Dedifferentiated amniotic fluid mesenchymal stem cell (primary cell): ENCODE data around the gene PHACTR2.
A peak's percentile ranks its signal among the peaks of the same experiment; 100 is the strongest.
"Not testable (repeated sequence)": the region's sequence is repeated elsewhere in the genome, so short reads cannot be mapped to it uniquely, and the experiment has no call there.

Source experiments
- DNase-seq: peaks from one replicate; pipeline ENCODE4 v3.0.0-alpha.2; 2016; ENCODE audit errors: extremely low spot score

Gene PHACTR2

DNA sequence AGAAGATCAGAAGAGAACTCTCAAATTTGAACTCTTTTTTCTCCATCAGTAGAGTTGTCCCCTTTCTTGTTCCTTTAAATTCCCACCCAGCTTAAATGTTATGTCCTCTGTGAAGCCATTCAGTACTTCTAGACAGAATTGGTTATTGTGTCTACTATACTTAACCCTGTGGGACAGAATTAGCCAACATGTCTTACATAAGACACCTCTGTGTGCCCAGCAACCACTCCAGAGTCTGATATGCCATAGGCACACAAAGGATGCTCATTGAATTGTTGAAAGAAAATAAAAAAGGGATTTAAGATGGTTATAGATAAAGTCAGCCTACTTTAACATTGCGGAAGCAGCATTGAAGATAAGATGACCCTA, 88.4 kb downstream of the PHACTR2 start:
- no peak for DNase-seq

- DNase-seq: no peak
These were observed 89.7 kb downstream of the PHACTR2 start for GRCh38 chr6:143767433-143767832.

DNA sequence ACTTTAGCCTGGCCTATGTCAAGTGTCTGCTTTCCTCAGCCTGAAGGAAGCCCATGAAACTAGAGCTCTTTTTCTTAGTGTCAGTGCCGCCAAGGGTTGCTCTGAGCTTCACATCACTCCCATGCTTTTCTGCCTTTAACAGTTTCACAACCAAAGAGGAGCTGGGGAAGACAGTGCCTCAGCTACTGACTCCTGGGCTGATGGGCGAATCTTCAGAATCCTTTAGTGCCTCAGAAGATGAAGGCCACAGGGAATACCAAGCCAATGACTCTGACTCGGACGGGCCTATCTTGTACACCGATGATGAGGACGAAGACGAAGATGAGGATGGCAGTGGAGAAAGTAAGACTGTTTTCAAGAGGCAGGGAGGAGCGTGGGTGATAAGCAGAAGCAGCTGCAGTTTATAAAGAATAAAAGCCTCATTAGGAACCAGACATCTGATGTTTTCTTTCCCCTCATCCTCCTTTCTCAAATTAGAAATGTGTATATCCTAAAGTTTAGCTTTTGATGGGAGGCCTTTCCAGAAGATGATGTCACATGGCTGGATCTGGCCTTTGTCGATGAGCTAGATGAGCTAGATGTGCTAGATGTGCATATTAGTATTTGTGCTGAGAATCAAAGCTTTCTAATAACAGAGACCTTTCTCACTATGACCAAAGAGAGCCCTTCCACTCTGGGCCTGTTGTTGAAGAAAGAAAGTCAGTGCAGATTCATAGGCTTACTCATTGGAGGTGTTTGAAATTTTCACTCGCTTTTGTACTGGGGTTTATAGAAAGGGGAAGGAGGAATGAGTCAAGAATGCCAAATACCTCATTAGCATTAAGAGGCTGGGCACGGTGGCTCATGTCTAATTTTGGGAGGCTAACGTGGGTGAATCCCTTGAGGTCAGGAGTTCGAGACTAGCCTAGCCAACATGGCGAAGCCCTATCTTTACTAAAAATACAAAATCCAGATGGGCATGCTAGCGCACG, 94.6 kb downstream of the PHACTR2 start:
- DNase-seq: no peak

DNA sequence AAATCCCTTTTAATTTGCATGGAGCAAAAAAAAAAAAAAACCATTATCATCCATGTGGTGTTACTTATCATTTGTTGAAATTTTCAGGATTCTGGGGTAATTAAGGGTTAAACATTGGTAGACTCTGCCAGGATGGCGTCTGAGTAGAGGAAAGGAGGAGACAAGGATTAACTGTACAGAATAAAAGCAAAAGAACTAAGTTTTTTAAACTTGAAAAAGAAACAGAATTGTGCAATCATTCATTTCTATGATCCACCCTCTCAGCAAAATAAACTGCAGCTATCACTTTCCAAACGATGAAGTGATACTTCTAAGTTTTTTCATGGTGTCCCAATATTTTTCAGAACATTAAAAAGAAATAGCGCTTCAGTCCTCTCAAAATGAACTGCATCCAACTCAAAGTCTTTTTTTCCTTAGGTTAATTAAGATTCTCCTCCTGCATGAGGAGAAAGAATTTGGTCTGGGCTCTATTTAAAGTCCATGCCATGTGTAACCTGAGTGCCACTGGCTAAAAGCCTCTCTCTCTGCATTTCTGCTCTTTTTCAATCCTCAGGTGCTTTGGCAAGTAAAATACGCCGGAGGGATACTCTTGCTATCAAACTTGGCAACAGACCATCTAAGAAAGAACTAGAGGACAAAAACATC, 95.9 kb downstream of the PHACTR2 start:
- peak; percentile 42 for DNase-seq

GRCh38 chr6:143774347-143774746, 96.6 kb downstream of the PHACTR2 start:
- DNase-seq: no peak

GRCh38 chr6:143775336-143775735, 97.6 kb downstream of the PHACTR2 start:
- DNase-seq: no peak

- DNase-seq: no peak
These were observed 101.2 kb downstream of the PHACTR2 start for GRCh38 chr6:143778926-143779325.

DNA sequence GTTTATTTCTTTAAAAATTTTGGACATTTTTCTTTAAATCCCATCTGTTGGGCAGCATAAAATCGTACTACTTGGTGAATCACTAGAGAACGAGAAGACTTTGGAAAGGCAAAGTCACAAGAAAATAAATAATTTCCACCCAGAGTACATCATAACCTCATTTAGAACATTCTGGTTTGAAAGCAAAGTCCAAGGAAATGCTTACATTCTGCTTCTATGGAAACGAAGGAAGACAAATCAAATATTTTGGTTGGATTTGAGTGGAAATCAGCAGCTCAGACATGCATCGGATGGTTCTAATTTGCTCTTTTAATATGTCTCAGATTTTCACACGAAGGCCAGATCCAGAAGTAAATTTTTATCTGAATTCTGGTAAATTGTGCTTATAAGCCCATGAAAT, 104.7 kb downstream of the PHACTR2 start:
- DNase-seq: peak; percentile 48

DNA sequence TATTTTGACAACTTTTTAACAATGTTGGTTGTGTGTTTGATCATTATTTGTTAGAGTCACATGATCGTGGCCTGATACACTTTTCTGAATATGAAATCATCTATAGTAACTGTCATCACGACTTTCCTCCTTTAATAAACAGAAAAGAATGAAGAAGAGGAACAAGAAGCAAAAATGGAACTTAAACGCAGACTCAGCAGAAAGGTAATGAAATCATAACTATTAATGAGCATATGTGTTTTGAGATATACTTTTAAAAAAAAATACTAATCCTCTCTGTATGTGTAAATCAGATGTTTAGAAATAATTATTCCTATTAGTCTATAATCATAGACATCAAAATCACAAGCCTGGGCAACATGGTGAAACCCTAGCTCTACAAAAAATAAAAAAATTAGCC, 105.3 kb downstream of the PHACTR2 start:
- DNase-seq: no peak

- no peak for DNase-seq
These were observed 106.6 kb downstream of the PHACTR2 start for GRCh38 chr6:143784316-143784715.

- not testable (repeated sequence) for DNase-seq
These were observed 108.6 kb downstream of the PHACTR2 start for GRCh38 chr6:143786371-143786770.

- DNase-seq: no peak
These were observed 114.9 kb downstream of the PHACTR2 start for GRCh38 chr6:143792402-143793279.

DNA sequence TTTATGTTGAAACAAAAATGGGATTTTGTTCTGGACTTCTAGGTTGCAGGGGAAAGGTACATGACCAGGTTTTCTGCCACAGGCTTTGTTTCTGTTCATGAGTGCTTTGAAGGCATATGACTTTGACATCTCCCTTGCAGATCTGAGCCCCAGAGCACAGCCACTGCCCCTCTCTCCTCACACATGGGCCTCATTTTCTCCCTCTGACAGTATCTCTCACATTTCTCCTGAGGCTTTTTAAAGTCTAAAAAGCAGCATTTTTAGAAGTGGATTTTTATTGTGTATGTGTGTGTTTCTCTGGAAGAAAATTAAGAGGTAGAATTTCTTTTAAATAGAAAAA, 115.5 kb downstream of the PHACTR2 start:
- DNase-seq: no peak

- DNase-seq: not testable (repeated sequence)
These were observed 118.8 kb downstream of the PHACTR2 start for GRCh38 chr6:143796551-143796950.

DNA sequence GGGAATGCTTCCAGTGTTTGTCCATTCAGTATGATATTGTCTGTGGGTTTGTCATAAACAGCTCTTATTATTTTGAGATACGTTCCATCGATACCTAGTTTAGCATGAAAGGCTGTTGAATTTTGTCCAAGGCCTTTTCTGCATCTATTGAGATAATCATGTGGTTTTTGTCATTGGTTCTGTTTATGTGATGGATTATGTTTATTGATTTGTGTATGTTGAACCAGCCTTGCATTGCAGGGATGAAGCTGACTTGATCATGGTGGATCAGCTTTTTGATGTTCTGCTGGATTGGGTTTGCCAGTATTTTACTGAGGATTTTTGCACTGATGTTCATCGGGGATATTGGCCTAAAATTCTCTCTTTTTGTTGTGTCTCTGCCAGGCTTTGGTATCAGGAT, 120.7 kb downstream of the PHACTR2 start:
- DNase-seq: not testable (repeated sequence)

DNA sequence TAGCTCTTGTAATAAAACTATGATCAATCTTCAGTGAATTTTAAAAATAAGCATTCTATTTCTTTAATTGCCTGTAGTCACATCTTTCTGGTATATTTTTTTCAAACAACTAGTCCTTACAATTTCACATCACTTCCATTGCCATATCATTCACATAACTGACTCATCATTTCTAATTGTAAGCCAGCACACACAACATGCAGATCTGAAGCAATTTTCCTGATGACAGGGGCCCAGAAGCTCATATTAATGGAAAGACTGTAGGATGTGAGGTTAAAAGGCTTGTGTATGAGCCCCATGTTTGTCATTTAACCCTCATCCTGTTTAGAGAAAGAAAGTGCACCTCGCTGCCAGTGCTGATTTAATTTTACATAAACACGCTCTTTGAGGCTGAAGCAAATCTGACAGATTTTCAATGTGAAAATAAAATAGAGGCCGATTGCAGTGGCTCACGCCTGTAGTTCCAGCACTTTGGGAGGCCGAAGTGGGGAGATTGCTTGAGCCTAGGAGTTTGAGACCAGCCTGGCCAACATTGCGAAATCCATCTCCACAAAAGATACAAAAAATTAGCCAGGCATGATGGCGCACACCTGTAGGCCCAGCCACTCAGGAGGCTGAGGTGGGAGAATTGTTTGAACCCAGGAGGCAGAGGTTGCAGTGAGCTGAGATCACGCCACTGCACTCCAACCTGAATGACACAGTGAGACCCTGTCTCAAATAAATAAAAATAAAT, 125.2 kb downstream of the PHACTR2 start:
- no peak for DNase-seq

DNA sequence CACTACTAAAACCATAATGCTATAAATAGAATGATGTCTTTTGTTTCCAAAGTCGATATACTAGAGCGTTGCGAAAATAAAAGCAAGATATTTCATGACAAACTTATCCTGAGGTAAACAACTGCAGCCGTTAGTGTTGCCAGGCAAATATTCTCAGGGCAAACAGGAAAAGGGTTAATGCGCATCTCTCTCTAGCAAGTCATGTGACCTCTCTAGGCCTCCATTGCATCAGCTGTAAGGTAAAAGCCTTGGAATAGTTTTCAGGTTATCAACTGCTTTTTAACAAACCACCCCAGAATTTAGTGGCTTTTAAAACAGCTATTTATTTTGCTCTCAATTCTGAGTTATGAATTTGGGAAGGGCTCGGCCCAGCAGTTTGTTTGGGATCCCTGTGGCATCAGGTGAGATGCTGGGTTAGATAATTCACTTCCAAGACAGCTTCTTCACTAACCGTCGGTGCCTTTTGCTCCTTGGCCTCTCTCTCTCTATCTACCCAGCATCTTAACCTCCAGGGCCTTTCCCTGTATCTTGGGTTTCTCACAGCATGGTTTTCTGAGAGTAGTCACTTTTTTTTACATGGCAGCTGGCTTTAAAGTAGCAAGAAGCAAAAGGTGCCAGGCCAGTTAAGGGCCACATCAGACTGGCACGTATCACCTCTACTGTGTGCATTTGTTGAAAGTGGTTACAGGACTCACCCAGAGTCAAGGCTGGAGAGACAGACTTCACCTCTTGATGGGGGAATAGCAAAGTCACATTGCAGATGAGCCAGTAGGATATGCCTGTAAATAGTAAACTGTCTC, 126.2 kb downstream of the PHACTR2 start:
- no peak for DNase-seq

GRCh38 chr6:143804835-143805239, 127.1 kb downstream of the PHACTR2 start:
- DNase-seq: no peak

DNA sequence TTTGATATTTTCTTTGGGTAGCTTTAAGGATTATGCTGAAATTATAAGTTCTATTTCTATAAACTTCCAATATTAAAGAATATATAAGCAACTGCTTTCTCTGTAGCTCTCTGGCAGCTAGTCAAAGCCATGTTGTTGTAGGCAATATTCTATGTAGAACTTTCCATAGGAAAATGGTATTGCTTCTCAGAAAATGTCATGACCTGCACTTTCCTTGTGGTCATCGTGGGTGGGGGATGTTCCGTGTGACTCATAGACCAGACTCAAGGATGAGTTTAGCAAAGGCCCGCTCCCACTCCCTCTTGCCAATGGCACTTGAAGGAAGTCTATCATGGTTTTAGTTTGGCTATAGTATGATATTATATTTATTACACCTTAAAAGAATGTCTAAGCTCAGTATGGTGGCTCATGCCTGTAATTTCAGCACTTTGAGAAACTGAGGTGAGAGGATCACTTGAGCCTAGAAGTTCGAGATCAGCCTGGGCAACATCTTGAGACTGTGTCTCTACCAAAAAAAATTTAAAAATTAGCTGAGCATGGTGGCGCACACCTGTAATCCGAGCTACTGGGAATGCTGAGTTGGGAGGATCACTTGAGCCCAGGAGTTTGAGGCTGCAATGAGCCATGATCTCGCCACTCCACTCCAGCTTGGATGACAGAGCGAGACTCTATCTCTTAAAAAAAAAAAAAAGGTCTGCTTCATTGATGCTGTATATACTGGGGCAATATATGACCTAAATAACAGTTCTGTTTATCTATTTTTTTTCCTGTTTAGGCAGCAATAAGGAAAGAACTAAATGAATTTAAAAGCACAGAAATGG, 128.7 kb downstream of the PHACTR2 start:
- peak; percentile 19 for DNase-seq
